WTC11 (cell line): ENCODE data around the gene HIP1R. TPM values are rescaled to one million over a fixed set of nuclear protein-coding genes. Genes with fewer than 3 reads are reported as not detected.

ENCODE experiments used
- ATAC-seq: fragments of 200-7000 bp; cut with Tn5 transposase; 2 replicates; pipeline ENCODE4 v1.10.0; 2021; ENCODE audit warnings: mild to moderate bottlenecking, moderate library complexity
- CTCF ChIA-PET: fragments of 300-600 bp; sonication (Branson Sonifier 250); formaldehyde crosslinking; loops from one replicate; lab custom pipeline; 2021; ENCODE audit warnings: antibody characterized with exemption; lab: Charles Lee
- POLR2A ChIA-PET: fragments of 350-600 bp; sonication (Branson Sonifier 250); formaldehyde crosslinking; loops from one replicate; lab custom pipeline; 2021; ENCODE audit warnings: antibody characterized with exemption; lab: Charles Lee
- DNase-seq: peaks from one replicate; pipeline ENCODE4 v3.0.0; 2021; ENCODE audit warnings: low spot score
- H3K27ac Mint-ChIP-seq: 2 replicates; pipeline ENCODE4 v1.8.0; 2021; ENCODE audit warnings: mixed read lengths
- H3K27me3 Mint-ChIP-seq: 2 replicates; pipeline ENCODE4 v1.8.0; 2021; ENCODE audit warnings: low read depth, mild to moderate bottlenecking, moderate library complexity, mixed read lengths
- H3K36me3 Mint-ChIP-seq: 2 replicates; pipeline ENCODE4 v1.8.0; 2021; ENCODE audit warnings: mixed read lengths
- H3K4me1 Mint-ChIP-seq: 2 replicates; pipeline ENCODE4 v1.8.0; 2022; ENCODE audit warnings: mixed read lengths
- H3K4me3 Mint-ChIP-seq: 2 replicates; pipeline ENCODE4 v1.8.0; 2021; ENCODE audit warnings: mild to moderate bottlenecking, moderate library complexity, mixed read lengths
- H3K9me3 Mint-ChIP-seq: 2 replicates; pipeline ENCODE4 v1.8.0; 2021; ENCODE audit warnings: mixed read lengths
- ARID4B ChIP-seq: sonication (generic); formaldehyde crosslinking; IDR thresholded peaks from 2 replicates; pipeline ENCODE4 v1.8.0; 2023; ENCODE audit warnings: missing genetic modification reagents, mild to moderate bottlenecking, borderline replicate concordance
- CREB1 ChIP-seq: sonication (generic); formaldehyde crosslinking; IDR thresholded peaks from 2 replicates; pipeline ENCODE4 v1.8.0; 2023; ENCODE audit warnings: mild to moderate bottlenecking, missing genetic modification reagents
- CTCF ChIP-seq: fragments of 200-600 bp; IDR thresholded peaks from 2 replicates; pipeline ENCODE4 v1.8.0; 2022; ENCODE audit warnings: antibody characterized with exemption
- E2F1 ChIP-seq: sonication (generic); formaldehyde crosslinking; IDR thresholded peaks from 2 replicates; pipeline ENCODE4 v1.8.0; 2022; ENCODE audit warnings: mild to moderate bottlenecking, missing genetic modification reagents
- ETV6 ChIP-seq: sonication (generic); formaldehyde crosslinking; IDR thresholded peaks from 2 replicates; pipeline ENCODE4 v1.8.1; 2022; ENCODE audit warnings: mild to moderate bottlenecking, missing genetic modification reagents
- JUN ChIP-seq: sonication (generic); formaldehyde crosslinking; IDR thresholded peaks from 2 replicates; pipeline ENCODE4 v1.8.0; 2023; ENCODE audit warnings: mild to moderate bottlenecking, missing genetic modification reagents
- MXD4 ChIP-seq: fragments of 250-450 bp; sonication (Bioruptor Pico); IDR thresholded peaks from 2 replicates; pipeline ENCODE4 v1.8.0; 2021; ENCODE audit warnings: mild to moderate bottlenecking, moderate library complexity, borderline replicate concordance
- MYBL2 ChIP-seq: sonication (generic); formaldehyde crosslinking; IDR thresholded peaks from 2 replicates; pipeline ENCODE4 v1.8.1; 2023; ENCODE audit warnings: mild to moderate bottlenecking, moderate library complexity, missing genetic modification reagents
- SOX15 ChIP-seq: fragments of 250-450 bp; sonication (Bioruptor Pico); IDR thresholded peaks from 2 replicates; pipeline ENCODE4 v1.9.0; 2021; ENCODE audit warnings: mild to moderate bottlenecking
- TEAD4 ChIP-seq: sonication (generic); formaldehyde crosslinking; IDR thresholded peaks from 2 replicates; pipeline ENCODE4 v1.8.0; 2022; ENCODE audit warnings: mild to moderate bottlenecking, missing genetic modification reagents
- ZSCAN18 ChIP-seq: fragments of 250-450 bp; sonication (Bioruptor Pico); IDR thresholded peaks from 2 replicates; pipeline ENCODE4 v2.1.2; 2022; ENCODE audit warnings: mild to moderate bottlenecking, moderate library complexity
- total RNA-seq: library from RNA; stranded (reverse); gene quantifications from 3 replicates; pipeline ENCODE4 v1.2.3, GENCODE V29; 2021
- TF ChIP-seq, protein P1 (sequence below): sonication (generic); formaldehyde crosslinking; conservative IDR thresholded peaks from 2 replicates; pipeline ENCODE4 v1.8.1; 2022; ENCODE audit warnings: mild to moderate bottlenecking, missing genetic modification reagents

The HIP1R gene
- total RNA-seq, 1 experiment from 2014 or later, result 45.2 TPM

DNA sequence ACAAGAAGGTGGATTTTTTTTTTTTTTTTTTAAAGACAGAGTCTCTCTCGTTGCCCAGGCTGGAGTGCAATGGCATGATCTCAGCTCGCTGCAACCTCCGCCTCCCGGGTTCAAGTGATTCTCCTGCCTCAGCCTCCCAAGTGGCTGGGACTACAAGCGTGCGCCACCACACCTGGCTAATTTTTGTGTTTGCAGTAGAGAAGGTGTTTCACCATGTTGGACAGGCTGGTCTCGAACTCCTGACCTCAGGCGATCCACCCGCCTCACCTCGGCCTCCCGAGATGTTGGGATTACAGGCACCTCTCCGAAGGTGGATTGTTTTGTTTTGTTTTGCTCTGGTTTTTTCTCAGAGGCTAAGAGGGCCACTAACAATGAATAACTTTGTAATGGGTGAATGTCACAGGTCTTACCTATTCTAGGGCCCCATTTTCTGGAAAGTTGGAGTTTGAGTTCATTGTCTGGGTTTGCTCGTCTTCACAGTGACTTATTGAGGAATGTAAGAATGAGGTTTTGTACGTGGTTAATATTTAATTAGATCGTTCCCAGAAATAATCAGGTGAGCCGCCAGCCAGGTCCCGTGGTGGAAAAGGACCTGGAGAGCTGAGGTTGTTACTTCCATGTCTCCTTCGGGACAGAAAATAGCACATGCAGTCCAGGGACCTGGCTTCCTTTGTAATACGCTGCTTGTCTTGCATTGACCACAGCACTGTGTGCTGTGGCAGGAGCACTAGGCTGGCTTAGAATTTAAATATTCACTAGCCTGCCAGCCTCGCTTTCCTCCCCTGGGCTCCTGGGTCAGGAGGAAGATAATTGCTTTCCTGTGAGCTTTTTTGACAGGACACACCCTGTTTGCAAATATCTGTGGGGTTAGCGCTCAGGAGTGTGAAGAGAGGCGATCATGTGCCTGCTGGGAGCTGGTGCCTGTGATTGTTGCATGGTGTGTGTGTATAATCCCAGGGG is 2.3 kb downstream of the HIP1R start (continued):
- TF ChIP-seq E2F1 (CRISPR knock-in tag) (no peak), SOX15 (CRISPR knock-in tag) (no peak)
- TF ChIP-seq, protein P1, sequence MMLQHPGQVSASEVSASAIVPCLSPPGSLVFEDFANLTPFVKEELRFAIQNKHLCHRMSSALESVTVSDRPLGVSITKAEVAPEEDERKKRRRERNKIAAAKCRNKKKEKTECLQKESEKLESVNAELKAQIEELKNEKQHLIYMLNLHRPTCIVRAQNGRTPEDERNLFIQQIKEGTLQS (CRISPR knock-in tag), result no peak

- no peak for TF ChIP-seq MXD4 (CRISPR knock-in tag)
- no peak for TF ChIP-seq CREB1 (CRISPR knock-in tag)
- no peak for TF ChIP-seq ZSCAN18 (CRISPR knock-in tag)
- TF ChIP-seq ARID4B (CRISPR knock-in tag), result no peak
- no peak for TF ChIP-seq ETV6 (CRISPR knock-in tag)
- no peak for TF ChIP-seq TEAD4 (CRISPR knock-in tag)
- TF ChIP-seq JUN (CRISPR knock-in tag), result no peak
- no peak for TF ChIP-seq CTCF
- no peak for TF ChIP-seq MYBL2 (CRISPR knock-in tag)
- ChIA-PET CTCF (no interaction called here), POLR2A (no interaction called here)
- peaks cover 3% of the 10 kb centered on the region; the same call in 1 of the 2 replicates for H3K36me3 Mint-ChIP-seq
- no peak overlapping the region for H3K27ac Mint-ChIP-seq
- peaks cover 44% of the 10 kb centered on the region for H3K4me1 Mint-ChIP-seq
- H3K4me3 Mint-ChIP-seq, result no peak overlapping the region
- H3K27me3 Mint-ChIP-seq, result peaks cover 44% of the 10 kb centered on the region
- H3K9me3 Mint-ChIP-seq, result no peaks in the 10 kb centered on the region; the same call in 1 of the 2 replicates
- ATAC-seq (no peak), DNase-seq (no peak)
These were observed 3.6 kb downstream of the HIP1R start for GRCh38 chr12:122838841-122839240.
